OCI-LY1 (cell line): ENCODE data around the gene AGAP3.

Experiments used
- H2AFZ ChIP-seq: fragments of 200-600 bp; sonication (generic), shearing (Covaris generic); 2 replicates; pipeline ENCODE4 v1.6.0; 2014; ENCODE audit warnings: antibody characterized with exemption, mild to moderate bottlenecking, low read length
- H3F3A ChIP-seq: fragments of 200-600 bp; sonication (generic), shearing (Covaris generic); 2 replicates; pipeline ENCODE4 v1.6.0; 2014; ENCODE audit warnings: mild to moderate bottlenecking, antibody characterized with exemption, low read length, moderate library complexity; ENCODE audit not compliant: insufficient read depth
- H3K27ac ChIP-seq: fragments of 200-600 bp; sonication (generic); 2 replicates; pipeline ENCODE4 v1.5.1; 2014; ENCODE audit warnings: low read length, mixed run types, mild to moderate bottlenecking, low read depth; ENCODE audit not compliant: poor library complexity, severe bottlenecking
- H3K27me3 ChIP-seq: fragments of 200-600 bp; sonication (generic); 2 replicates; pipeline ENCODE4 v1.6.0; 2014; ENCODE audit warnings: antibody characterized with exemption, mild to moderate bottlenecking, low read length, moderate library complexity; ENCODE audit not compliant: insufficient read depth
- H3K36me3 ChIP-seq: fragments of 200-600 bp; sonication (generic); 2 replicates; pipeline ENCODE4 v1.6.1; 2014; ENCODE audit warnings: mild to moderate bottlenecking, antibody characterized with exemption, low read length, moderate library complexity, mixed read lengths; ENCODE audit not compliant: insufficient read depth
- H3K4me1 ChIP-seq: fragments of 200-600 bp; sonication (generic); 2 replicates; pipeline ENCODE4 v1.5.1; 2014; ENCODE audit warnings: mild to moderate bottlenecking, low read length, moderate library complexity; ENCODE audit not compliant: insufficient read depth, severe bottlenecking
- H3K4me2 ChIP-seq: fragments of 200-600 bp; sonication (generic), shearing (Covaris generic); 2 replicates; pipeline ENCODE4 v1.6.1; 2014; ENCODE audit warnings: low read length
- H3K4me3 ChIP-seq: fragments of 200-600 bp; sonication (generic); 2 replicates; pipeline ENCODE4 v1.5.1; 2014; ENCODE audit warnings: low read length, low read depth, mild to moderate bottlenecking, mixed read lengths; ENCODE audit not compliant: poor library complexity, severe bottlenecking
- H3K79me2 ChIP-seq: fragments of 200-600 bp; shearing (Covaris generic); 2 replicates; pipeline ENCODE4 v1.6.1; 2016; ENCODE audit warnings: mixed run types, low read length, mixed read lengths; ENCODE audit not compliant: insufficient read depth
- H3K9ac ChIP-seq: fragments of 200-600 bp; sonication (generic), shearing (Covaris generic); 2 replicates; pipeline ENCODE4 v1.6.1; 2014; ENCODE audit warnings: mild to moderate bottlenecking, low read length, mixed read lengths
- H3K9me2 ChIP-seq: fragments of 200-600 bp; sonication (generic), shearing (Covaris generic); 2 replicates; pipeline ENCODE4 v1.6.1; 2014; ENCODE audit warnings: low read depth, mild to moderate bottlenecking, low read length, mixed read lengths
- H3K9me3 ChIP-seq: fragments of 200-600 bp; shearing (Covaris generic); 2 replicates; pipeline ENCODE4 v1.6.1; 2014; ENCODE audit warnings: low read length, mixed read lengths
- H4K20me1 ChIP-seq: fragments of 200-600 bp; sonication (generic), shearing (Covaris generic); 2 replicates; pipeline ENCODE4 v1.6.0; 2016; ENCODE audit warnings: mild to moderate bottlenecking, low read length; ENCODE audit not compliant: insufficient read depth
- CTCF ChIP-seq: fragments of 200-600 bp; sonication (generic), shearing (Covaris generic); IDR thresholded peaks from 2 replicates; pipeline ENCODE4 v1.5.1; 2017; ENCODE audit warnings: mild to moderate bottlenecking, antibody characterized with exemption, low read length, moderate library complexity, mixed read lengths
- EZH2 ChIP-seq: fragments of 200-600 bp; sonication (generic), shearing (Covaris generic); IDR thresholded peaks from 2 replicates; pipeline ENCODE4 v1.8.0; 2017; ENCODE audit warnings: borderline replicate concordance, mixed run types, mild to moderate bottlenecking, antibody characterized with exemption, low read length, moderate library complexity, mixed read lengths

Gene AGAP3

GRCh38 chr7:151100921-151101320 lies 14.6 kb downstream of the AGAP3 start:
- Histone ChIP-seq H3K9me3 (no peaks in the 10 kb centered on the region), H3K36me3 (no peaks in the 10 kb centered on the region), H3F3A (no peaks in the 10 kb centered on the region), H3K4me3 (no peak overlapping the region), H3K27me3 (peaks cover 12% of the 10 kb centered on the region; the same call in 1 of the 2 replicates), H3K27ac (no peak overlapping the region), H2AFZ (no peak overlapping the region), H3K79me2 (no peaks in the 10 kb centered on the region), H3K9me2 (no peaks in the 10 kb centered on the region), H3K4me2 (no peak overlapping the region), H3K4me1 (peaks cover 5% of the 10 kb centered on the region), H3K9ac (no peak overlapping the region), H4K20me1 (no peaks in the 10 kb centered on the region)
- no peak for TF ChIP-seq CTCF
- no peak for TF ChIP-seq EZH2

- Histone ChIP-seq H4K20me1 (no peaks in the 10 kb centered on the region), H3K4me1 (no peaks in the 10 kb centered on the region), H3K27me3 (peaks cover 12% of the 10 kb centered on the region; the same call in 1 of the 2 replicates), H3K9ac (no peak overlapping the region), H3K27ac (no peak overlapping the region), H3K79me2 (no peaks in the 10 kb centered on the region), H2AFZ (no peak overlapping the region), H3K9me3 (no peaks in the 10 kb centered on the region), H3K36me3 (no peaks in the 10 kb centered on the region), H3K4me2 (no peak overlapping the region), H3K9me2 (no peaks in the 10 kb centered on the region), H3K4me3 (no peak overlapping the region), H3F3A (no peaks in the 10 kb centered on the region)
- TF ChIP-seq CTCF (no peak), EZH2 (no peak)
These were observed 15.5 kb downstream of the AGAP3 start for GRCh38 chr7:151101621-151102396.

GRCh38 chr7:151102991-151103390 lies 16.7 kb downstream of the AGAP3 start:
- Histone ChIP-seq H3K9me3 (no peaks in the 10 kb centered on the region), H3K4me1 (no peaks in the 10 kb centered on the region), H3K27ac (no peak overlapping the region), H3K27me3 (peaks cover 12% of the 10 kb centered on the region; the same call in 1 of the 2 replicates), H3K4me3 (no peak overlapping the region), H3K9ac (no peak overlapping the region), H3K79me2 (no peaks in the 10 kb centered on the region), H4K20me1 (no peaks in the 10 kb centered on the region), H2AFZ (no peak overlapping the region), H3K9me2 (no peaks in the 10 kb centered on the region), H3K4me2 (no peak overlapping the region), H3F3A (no peaks in the 10 kb centered on the region), H3K36me3 (no peaks in the 10 kb centered on the region)
- TF ChIP-seq CTCF (no peak), EZH2 (no peak)
